ENCODE measurements around the gene NFIA.

The NFIA gene

GRCh38 chr1:61295818-61296537 lies 213.6 kb downstream of the NFIA start:
- no peak for DNase-seq (ENCODE audit: low read depth, low spot score)

- no peak for DNase-seq (ENCODE audit: low read depth, low spot score)
These were observed 215.5 kb downstream of the NFIA start for GRCh38 chr1:61297887-61298286.

GRCh38 chr1:61299463-61299862 lies 217.1 kb downstream of the NFIA start:
- no peak for DNase-seq (ENCODE audit: low read depth, low spot score)

- DNase-seq (ENCODE audit: low read depth, low spot score): no peak
These were observed 218.5 kb downstream of the NFIA start for GRCh38 chr1:61300899-61301298.

GRCh38 chr1:61301824-61302657 lies 219.7 kb downstream of the NFIA start:
- no peak for DNase-seq (ENCODE audit: low read depth, low spot score)

GRCh38 chr1:61307422-61308142 lies 225.2 kb downstream of the NFIA start:
- DNase-seq (ENCODE audit: low read depth, low spot score): no peak

- DNase-seq (ENCODE audit: low read depth, low spot score): no peak
These were observed 227.7 kb downstream of the NFIA start for GRCh38 chr1:61310057-61310456.

- DNase-seq (ENCODE audit: low read depth, low spot score): no peak
These were observed 228.2 kb downstream of the NFIA start for GRCh38 chr1:61310538-61310937.

GRCh38 chr1:61313906-61314422 lies 231.6 kb downstream of the NFIA start:
- no peak for DNase-seq (ENCODE audit: low read depth, low spot score)

GRCh38 chr1:61315011-61315410 lies 232.7 kb downstream of the NFIA start:
- no peak for DNase-seq (ENCODE audit: low read depth, low spot score)

GRCh38 chr1:61316493-61316892 lies 234.1 kb downstream of the NFIA start:
- no peak for DNase-seq (ENCODE audit: low read depth, low spot score)

GRCh38 chr1:61318319-61319125 lies 236.2 kb downstream of the NFIA start:
- DNase-seq (ENCODE audit: low read depth, low spot score): no peak

GRCh38 chr1:61320575-61320974 lies 238.2 kb downstream of the NFIA start:
- DNase-seq (ENCODE audit: low read depth, low spot score): no peak

- no peak for DNase-seq (ENCODE audit: low read depth, low spot score)
These were observed 239.8 kb downstream of the NFIA start for GRCh38 chr1:61322008-61322744.

GRCh38 chr1:61322769-61323168 lies 240.4 kb downstream of the NFIA start:
- DNase-seq (ENCODE audit: low read depth, low spot score): no peak

- no peak for DNase-seq (ENCODE audit: low read depth, low spot score)
These were observed 241.4 kb downstream of the NFIA start for GRCh38 chr1:61323681-61324328.

- DNase-seq (ENCODE audit: low read depth, low spot score): no peak
These were observed 244.4 kb downstream of the NFIA start for GRCh38 chr1:61326713-61327112.

- no peak for DNase-seq (ENCODE audit: low read depth, low spot score)
These were observed 245.1 kb downstream of the NFIA start for GRCh38 chr1:61327436-61327835.

GRCh38 chr1:61329556-61329955 lies 247.2 kb downstream of the NFIA start:
- no peak for DNase-seq (ENCODE audit: low read depth, low spot score)

- DNase-seq (ENCODE audit: low read depth, low spot score): no peak
These were observed 247.7 kb downstream of the NFIA start for GRCh38 chr1:61330018-61330417.

Data from activated CD4-positive, CD25-positive, alpha-beta regulatory T cell treated with anti-CD3 and anti-CD28 coated beads, Interleukin-2, amount 50 U/mL, for 16 hours (primary cell).